Germinal center (tissue), 1 donor: ENCODE results near the gene ZFP37.
"Not testable (repeated sequence)": the region's sequence is repeated elsewhere in the genome, so short reads cannot be mapped to it uniquely, and the experiment has no call there.

Experiments used
- DNase-seq: peaks from one replicate; pipeline ENCODE4 v3.0.0; 2012; ENCODE audit warnings: mixed read lengths, low spot score

Gene ZFP37

GRCh38 chr9:113056191-113057106, at the start of gene ZFP37:
TSS of gene ZFP37 (minus strand) at chr9:113056724. CDS start at chr9:113056688, 36 bp downstream.
- peak; percentile 67 for DNase-seq

GRCh38 chr9:113105345-113105744, 48.8 kb upstream of the ZFP37 start:
- DNase-seq = not testable (repeated sequence)

GRCh38 chr9:113095561-113095960, 39.0 kb upstream of the ZFP37 start:
- no peak for DNase-seq

GRCh38 chr9:113089924-113090323, 33.4 kb upstream of the ZFP37 start:
- not testable (repeated sequence) for DNase-seq

GRCh38 chr9:113089143-113089505, 32.6 kb upstream of the ZFP37 start:
- DNase-seq = not testable (repeated sequence)

- DNase-seq = not testable (repeated sequence)
These were observed 32.1 kb upstream of the ZFP37 start for GRCh38 chr9:113088456-113089142.

GRCh38 chr9:113062932-113063310, 6.4 kb upstream of the ZFP37 start:
- not testable (repeated sequence) for DNase-seq

- not testable (repeated sequence) for DNase-seq
These were observed 5.9 kb upstream of the ZFP37 start for GRCh38 chr9:113062256-113062931.

GRCh38 chr9:113061072-113061850, 4.7 kb upstream of the ZFP37 start:
- not testable (repeated sequence) for DNase-seq

GRCh38 chr9:113059581-113060284, 3.2 kb upstream of the ZFP37 start:
- not testable (repeated sequence) for DNase-seq

- DNase-seq = no peak
These were observed 669 bp upstream of the ZFP37 start for GRCh38 chr9:113057193-113057592.

- no peak for DNase-seq
These were observed 13.5 kb downstream of the ZFP37 start for GRCh38 chr9:113042884-113043657.

- DNase-seq = no peak
These were observed 30.3 kb downstream of the ZFP37 start for GRCh38 chr9:113026200-113026599.

- no peak for DNase-seq
These were observed 38.3 kb downstream of the ZFP37 start for GRCh38 chr9:113018247-113018646.

GRCh38 chr9:113012492-113012891, 44.0 kb downstream of the ZFP37 start:
- DNase-seq = no peak

- peak; percentile 16 for DNase-seq
These were observed 44.6 kb downstream of the ZFP37 start, which contains the start of gene ZNF883 for GRCh38 chr9:113011911-113012381. TSS of gene ZNF883 (minus strand) at chr9:113012192.

- no peak for DNase-seq
These were observed 50.7 kb downstream of the ZFP37 start for GRCh38 chr9:113005777-113006176.

GRCh38 chr9:112997236-112997941, 59.1 kb downstream of the ZFP37 start:
- DNase-seq = no peak
